ENCODE data around the gene RAG2.

- no peak for TF ChIP-seq CTCF (IDR thresholded peaks at IDR 0.05; ENCODE audit: poor library complexity)
- no peak for TF ChIP-seq EZH2phosphoT487 (IDR thresholded peaks at IDR 0.05; ENCODE audit: low read depth, severe bottlenecking, unreplicated experiment)
Measured at GRCh38 chr11:36558571-36559413, 39.2 kb downstream of the RAG2 start.
